Stomach (tissue), 9 donors: Measurements from ENCODE around the gene ROS1. TPM values are rescaled to one million over a fixed set of nuclear protein-coding genes. Genes with fewer than 3 reads are reported as not detected.

Experiments used
- DNase-seq, 2 donors: peaks; one replicate each; pipeline versions ENCODE4 v3.0.0 to v3.0.0-alpha.2; 2013 to 2019
- H3K27ac ChIP-seq, 5 donors: fragments of 200-600 bp in 4 of 5; sonication (generic) in 4 of 5; one replicate each; pipeline ENCODE4 v1.5.1; 2013 to 2019; ENCODE audit warnings: mild to moderate bottlenecking in 1 of 5, moderate library complexity in 1 of 5
- H3K27me3 ChIP-seq, 3 donors: fragments of 200-600 bp; sonication (generic); one replicate each; pipeline ENCODE4 v1.5.1; 2017 to 2019; ENCODE audit warnings: mixed run types in 1 of 3
- H3K36me3 ChIP-seq, 4 donors: fragments of 200-600 bp; sonication (generic); 1 replicate in 3 of 4; 2 replicates in 1 of 4; pipeline ENCODE4 v1.5.1; 2016 to 2019
- H3K4me1 ChIP-seq, 4 donors: fragments of 200-600 bp; sonication (generic); one replicate each; pipeline ENCODE4 v1.5.1; 2016 to 2019
- H3K4me3 ChIP-seq, 4 donors: fragments of 200-600 bp; sonication (generic) in 3 of 4; one replicate each; pipeline ENCODE4 v1.5.1; 2016 to 2019; ENCODE audit warnings: mild to moderate bottlenecking in 1 of 4
- H3K9me3 ChIP-seq, 4 donors: fragments of 200-600 bp; sonication (generic); one replicate each; pipeline ENCODE4 v1.5.1; 2016 to 2019
- EP300 ChIP-seq: sonication (generic); formaldehyde crosslinking; IDR thresholded peaks from one replicate; pipeline ENCODE4 v1.6.1; 2017; ENCODE audit warnings: antibody characterized with exemption
- POLR2A ChIP-seq, 4 donors: fragments of 450-650 bp; IDR thresholded peaks; one replicate each; pipeline ENCODE4 v1.6.1; 2016; ENCODE audit warnings: antibody characterized with exemption in 4 of 4, control low read depth in 2 of 4, mild to moderate bottlenecking in 1 of 4, moderate library complexity in 1 of 4
- POLR2AphosphoS5 ChIP-seq, 3 donors: sonication (generic); formaldehyde crosslinking; IDR thresholded peaks; one replicate each; pipeline ENCODE4 v1.6.1; 2016; ENCODE audit warnings: antibody characterized with exemption in 3 of 3
- WGBS, 5 donors: extraction: QIAGEN DNeasy Blood & Tissue Kit in 3 of 5; methylation state at CpG; one replicate each; pipeline versions ENCODE4 v1.1.5 to v1.1.7; 2013 to 2018; 5-methylcytosine and 5-hydroxymethylcytosine counted together
- intact Hi-C: fragments of 100-400 bp; cut with DNase I; formaldehyde crosslinking; loops from one replicate; pipeline ENCODE4 v1.15.1; 2023; ENCODE audit warnings: low total_unique reads
- polyA plus RNA-seq, 3 donors: library from polyadenylated mRNA; stranded (reverse); fragments of 200-250 nt; gene quantifications; one replicate each; pipeline ENCODE4 v1.2.3, GENCODE V29; 2013
- total RNA-seq, 5 donors: library from RNA; depleted of rRNA; stranded (reverse); fragments of >200 nt; gene quantifications; one replicate each; pipeline versions ENCODE4 v1.1.0 to v1.2.3, GENCODE V29; 2014 to 2016
- TF ChIP-seq, protein P1 (sequence below), 7 experiments: fragments of 450-650 bp in 4 of 7; fragments of 200-600 bp in 3 of 7; sonication (generic) in 3 of 7; IDR thresholded peaks; one replicate each; pipeline ENCODE4 v1.5.1; 2016 to 2019; ENCODE audit warnings: antibody characterized with exemption in 7 of 7, control low read depth in 2 of 7, mild to moderate bottlenecking in 1 of 7
- donor health status: healthy with polysubstance abuse.
- donor health status: Bipolar disorder and iron deficiency.
- donor health status: healthy.

Gene ROS1
- total and polyA plus RNA-seq, 8 donors = 0.08 to 4.3 (median 2.1) TPM; not detected in 4

DNA sequence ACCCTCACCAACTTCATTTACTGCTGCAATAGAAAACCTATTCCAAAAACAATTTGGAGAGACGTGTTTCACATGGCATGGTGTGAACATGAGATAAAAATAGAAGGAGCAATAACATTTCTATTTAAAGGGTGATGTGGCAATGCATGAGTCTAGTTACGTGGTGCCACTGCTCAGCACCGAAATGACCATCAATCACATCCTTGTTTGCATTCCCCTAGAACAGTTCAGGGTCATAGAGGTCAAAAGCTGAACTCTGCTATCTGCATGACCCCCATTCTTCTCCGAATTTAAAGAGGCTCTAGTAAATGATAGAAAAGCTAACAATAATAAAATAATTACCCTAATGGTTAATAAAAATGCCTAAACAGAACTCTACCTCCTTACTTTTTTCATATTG lies 29.5 kb downstream of the ROS1 start:
- no peak for TF ChIP-seq POLR2AphosphoS5 (IDR thresholded peaks at IDR 0.05)
- TF ChIP-seq, protein P1, sequence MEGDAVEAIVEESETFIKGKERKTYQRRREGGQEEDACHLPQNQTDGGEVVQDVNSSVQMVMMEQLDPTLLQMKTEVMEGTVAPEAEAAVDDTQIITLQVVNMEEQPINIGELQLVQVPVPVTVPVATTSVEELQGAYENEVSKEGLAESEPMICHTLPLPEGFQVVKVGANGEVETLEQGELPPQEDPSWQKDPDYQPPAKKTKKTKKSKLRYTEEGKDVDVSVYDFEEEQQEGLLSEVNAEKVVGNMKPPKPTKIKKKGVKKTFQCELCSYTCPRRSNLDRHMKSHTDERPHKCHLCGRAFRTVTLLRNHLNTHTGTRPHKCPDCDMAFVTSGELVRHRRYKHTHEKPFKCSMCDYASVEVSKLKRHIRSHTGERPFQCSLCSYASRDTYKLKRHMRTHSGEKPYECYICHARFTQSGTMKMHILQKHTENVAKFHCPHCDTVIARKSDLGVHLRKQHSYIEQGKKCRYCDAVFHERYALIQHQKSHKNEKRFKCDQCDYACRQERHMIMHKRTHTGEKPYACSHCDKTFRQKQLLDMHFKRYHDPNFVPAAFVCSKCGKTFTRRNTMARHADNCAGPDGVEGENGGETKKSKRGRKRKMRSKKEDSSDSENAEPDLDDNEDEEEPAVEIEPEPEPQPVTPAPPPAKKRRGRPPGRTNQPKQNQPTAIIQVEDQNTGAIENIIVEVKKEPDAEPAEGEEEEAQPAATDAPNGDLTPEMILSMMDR (IDR thresholded peaks at IDR 0.05) = no peak
- Histone ChIP-seq H3K27me3 (no peaks in the 10 kb centered on the region), H3K4me3 (no peak overlapping the region), H3K27ac (no peak overlapping the region), H3K9me3 (no peaks in the 10 kb centered on the region), H3K36me3 (no peaks in the 10 kb centered on the region), H3K4me1 (no peaks in the 10 kb centered on the region)
- DNase-seq = no peak
- WGBS, 5 donors = 37 to 53% (median 40%) methylated on average over 4 of the region's 4 CpGs
- intact Hi-C loops = no loop called here

DNA sequence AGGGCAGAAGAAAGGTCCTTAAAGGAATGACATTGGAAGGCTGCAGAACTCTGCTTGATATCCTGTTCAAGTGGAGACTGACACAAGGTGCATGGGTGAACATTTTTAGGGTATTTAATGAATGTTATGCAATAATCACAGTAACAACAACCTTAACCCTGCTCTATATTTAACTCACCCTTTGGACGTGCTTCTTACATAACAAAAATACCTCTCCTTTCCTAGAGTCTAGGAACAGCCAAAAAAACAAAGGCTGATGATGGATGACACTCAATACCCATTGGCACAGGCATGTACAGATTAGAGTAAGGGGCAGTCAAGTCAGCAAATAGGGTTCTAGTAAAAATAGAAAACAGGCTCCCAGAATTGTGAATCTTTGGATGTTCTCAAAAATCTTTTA lies 30.6 kb downstream of the ROS1 start:
- TF ChIP-seq POLR2A (IDR thresholded peaks at IDR 0.05) = no peak
- no peak for TF ChIP-seq POLR2AphosphoS5 (IDR thresholded peaks at IDR 0.05)
- TF ChIP-seq EP300 = no peak
- TF ChIP-seq, protein P1 (IDR thresholded peaks at IDR 0.05) = no peak
- Histone ChIP-seq H3K27me3 (no peaks in the 10 kb centered on the region), H3K27ac (no peak overlapping the region), H3K9me3 (no peaks in the 10 kb centered on the region), H3K4me3 (no peak overlapping the region), H3K36me3 (no peaks in the 10 kb centered on the region), H3K4me1 (no peaks in the 10 kb centered on the region)
- WGBS, 5 donors = 38 to 60% (median 48%) methylated on average over 1 of the region's 1 CpG
- no peak for DNase-seq
- intact Hi-C loops = no loop called here

DNA sequence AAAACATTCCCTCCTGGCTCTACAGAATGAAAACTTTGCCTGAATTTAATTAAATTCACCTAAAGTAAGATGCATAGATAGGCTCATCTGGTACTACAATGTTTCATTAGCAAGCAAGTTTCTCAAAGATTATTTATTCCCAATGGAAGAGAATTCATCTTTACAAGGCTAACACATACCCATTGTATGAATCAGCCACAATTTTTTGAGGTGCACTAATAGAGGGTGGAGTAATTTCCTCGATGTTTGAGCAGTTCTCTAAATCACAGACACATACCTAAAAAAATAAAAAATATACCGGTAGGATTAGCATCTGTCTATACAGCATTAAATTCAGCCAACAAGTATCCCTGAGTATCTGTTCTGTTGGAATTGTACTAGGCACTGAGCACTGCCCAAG lies 32.7 kb downstream of the ROS1 start:
- WGBS, 5 donors = 80 to 90% (median 81%) methylated on average over 2 of the region's 2 CpGs
- no peak overlapping the region for H3K4me3 ChIP-seq
- no peak for DNase-seq
- no peaks in the 10 kb centered on the region for H3K9me3 ChIP-seq
- peaks cover 0 to 9% (median 3%) of the 10 kb centered on the region in 4 donors for H3K4me1 ChIP-seq
- no peaks in the 10 kb centered on the region for H3K36me3 ChIP-seq
- TF ChIP-seq, protein P1 (IDR thresholded peaks at IDR 0.05) = no peak
- TF ChIP-seq POLR2A (IDR thresholded peaks at IDR 0.05) (no peak), POLR2AphosphoS5 (IDR thresholded peaks at IDR 0.05) (no peak), EP300 (no peak)
- intact Hi-C loops = no loop called here
- H3K27ac ChIP-seq = no peak overlapping the region
- H3K27me3 ChIP-seq = no peaks in the 10 kb centered on the region

DNA sequence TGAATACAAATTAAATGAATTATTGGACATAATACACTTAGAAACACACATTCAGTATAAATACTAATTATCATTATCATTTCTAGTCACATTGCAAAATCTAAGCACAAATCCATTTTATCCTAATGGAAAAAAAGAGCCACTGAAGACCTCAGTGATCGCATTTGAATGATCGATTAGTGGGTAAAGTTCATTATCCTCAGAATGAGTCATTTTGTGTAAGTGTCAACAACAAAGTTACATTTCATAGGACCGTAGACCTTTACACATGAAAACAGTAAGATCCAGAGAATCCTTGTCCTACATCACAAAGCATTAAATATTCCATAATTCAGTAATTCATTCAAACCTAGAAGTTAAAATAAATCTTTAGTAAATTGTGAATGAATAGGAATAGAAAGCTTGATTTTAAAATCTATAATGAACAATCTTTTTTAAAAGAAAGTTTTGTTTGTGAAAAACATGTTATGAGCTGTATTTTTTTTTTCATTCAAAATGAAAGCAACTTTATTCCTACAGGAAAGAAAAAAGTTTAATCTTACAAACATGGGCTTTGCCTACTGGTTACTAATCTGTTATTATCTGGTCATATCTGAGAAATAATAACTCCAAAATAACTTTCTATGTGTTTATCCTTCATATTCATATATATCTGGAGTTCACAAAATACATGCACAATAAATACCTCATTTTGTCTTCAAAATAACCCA lies 33.7 kb downstream of the ROS1 start:
- Histone ChIP-seq H3K36me3 (no peaks in the 10 kb centered on the region), H3K9me3 (no peaks in the 10 kb centered on the region), H3K4me3 (no peak overlapping the region), H3K27ac (no peak overlapping the region), H3K27me3 (no peaks in the 10 kb centered on the region), H3K4me1 (peaks cover under 1 to 14% (median 10%) of the 10 kb centered on the region in 4 donors)
- DNase-seq = no peak
- 47 to 96% (median 92%) methylated on average over 3 of the region's 3 CpGs for WGBS, 5 donors
- TF ChIP-seq POLR2AphosphoS5 (IDR thresholded peaks at IDR 0.05) (no peak), POLR2A (IDR thresholded peaks at IDR 0.05) (no peak), EP300 (no peak)
- TF ChIP-seq, protein P1 (IDR thresholded peaks at IDR 0.05) = no peak
- intact Hi-C loops = no loop called here
